DMS53 treated with DMSO at 0.1 percent for 48 hours (cell line): ENCODE results near the gene DENND5B.
A peak's percentile ranks its signal among the peaks of the same experiment; 100 is the strongest.
"Not testable (repeated sequence)": the region's sequence is repeated elsewhere in the genome, so short reads cannot be mapped to it uniquely, and the experiment has no call there.

Experiments used
- DNase-seq: peaks from one replicate; lab custom pipeline; 2025; ENCODE audit not compliant: unreplicated experiment; lab: John Stamatoyannopoulos, UW

The DENND5B gene

GRCh38 chr12:31591380-31591901 lies 505 bp upstream of the DENND5B start:
- DNase-seq = peak; percentile 48

- DNase-seq = peak; percentile 74
Observed at GRCh38 chr12:31589904-31590641, 863 bp downstream of the DENND5B start.

- no peak for DNase-seq
Observed at GRCh38 chr12:31589598-31589903, 1.4 kb downstream of the DENND5B start.

- DNase-seq = no peak
Observed at GRCh38 chr12:31588976-31589375, 2.0 kb downstream of the DENND5B start.

GRCh38 chr12:31586728-31587127 lies 4.2 kb downstream of the DENND5B start:
- no peak for DNase-seq

GRCh38 chr12:31585895-31586294 lies 5.0 kb downstream of the DENND5B start:
- DNase-seq = no peak

GRCh38 chr12:31585271-31585670 lies 5.7 kb downstream of the DENND5B start:
- no peak for DNase-seq

- no peak for DNase-seq
Observed at GRCh38 chr12:31584782-31585181, 6.2 kb downstream of the DENND5B start.

- DNase-seq = no peak
Observed at GRCh38 chr12:31583878-31584277, 7.1 kb downstream of the DENND5B start.

- DNase-seq = no peak
Observed at GRCh38 chr12:31582155-31582554, 8.8 kb downstream of the DENND5B start.

- no peak for DNase-seq
Observed at GRCh38 chr12:31578632-31579031, 12.3 kb downstream of the DENND5B start.

GRCh38 chr12:31574803-31575575 lies 15.9 kb downstream of the DENND5B start:
- DNase-seq = no peak

- not testable (repeated sequence) for DNase-seq
Observed at GRCh38 chr12:31574367-31574766, 16.6 kb downstream of the DENND5B start.

GRCh38 chr12:31572900-31573600 lies 17.9 kb downstream of the DENND5B start:
- no peak for DNase-seq

- DNase-seq = peak; percentile 33
Observed at GRCh38 chr12:31570880-31571279, 20.1 kb downstream of the DENND5B start.

GRCh38 chr12:31569517-31569916 lies 21.4 kb downstream of the DENND5B start:
- DNase-seq = not testable (repeated sequence)

- no peak for DNase-seq
Observed at GRCh38 chr12:31568498-31568897, 22.4 kb downstream of the DENND5B start.

- no peak for DNase-seq
Observed at GRCh38 chr12:31567029-31567428, 23.9 kb downstream of the DENND5B start.

- no peak for DNase-seq
Observed at GRCh38 chr12:31566547-31566946, 24.4 kb downstream of the DENND5B start.

- DNase-seq = no peak
Observed at GRCh38 chr12:31562594-31563328, 28.2 kb downstream of the DENND5B start.

GRCh38 chr12:31560516-31560915 lies 30.4 kb downstream of the DENND5B start:
- no peak for DNase-seq
